DMS153 (cell line): Measurements from ENCODE around the gene EIF3K.

Experiments used
- DNase-seq: peaks from one replicate; lab custom pipeline; 2025; lab: John Stamatoyannopoulos, UW

The EIF3K gene

GRCh38 chr19:38665950-38666662 lies 47.1 kb downstream of the EIF3K start:
- DNase-seq: no peak

GRCh38 chr19:38666663-38667511 lies 47.9 kb downstream of the EIF3K start:
- DNase-seq: no peak

- no peak for DNase-seq
Measured at GRCh38 chr19:38667661-38668171, 48.7 kb downstream of the EIF3K start.

- no peak for DNase-seq
Measured at GRCh38 chr19:38669552-38669951, 50.6 kb downstream of the EIF3K start.

- no peak for DNase-seq
Measured at GRCh38 chr19:38670921-38671398, 52.0 kb downstream of the EIF3K start.

GRCh38 chr19:38671654-38672053 lies 52.7 kb downstream of the EIF3K start:
- no peak for DNase-seq

- DNase-seq: no peak
Measured at GRCh38 chr19:38673030-38673429, 54.0 kb downstream of the EIF3K start.

- no peak for DNase-seq
Measured at GRCh38 chr19:38674388-38675171, 55.6 kb downstream of the EIF3K start.

- DNase-seq: no peak
Measured at GRCh38 chr19:38675611-38676010, 56.6 kb downstream of the EIF3K start.

- DNase-seq: no peak
Measured at GRCh38 chr19:38676023-38676877, 57.3 kb downstream of the EIF3K start.

- DNase-seq: no peak
Measured at GRCh38 chr19:38676878-38677646, 58.1 kb downstream of the EIF3K start.

- no peak for DNase-seq
Measured at GRCh38 chr19:38678217-38678890, 59.4 kb downstream of the EIF3K start.

- no peak for DNase-seq
Measured at GRCh38 chr19:38678891-38679494, 60.0 kb downstream of the EIF3K start.

GRCh38 chr19:38679839-38680238 lies 60.9 kb downstream of the EIF3K start:
- no peak for DNase-seq

- no peak for DNase-seq
Measured at GRCh38 chr19:38682195-38682867, 63.3 kb downstream of the EIF3K start.

- DNase-seq: no peak
Measured at GRCh38 chr19:38682872-38683392, 63.9 kb downstream of the EIF3K start.

- no peak for DNase-seq
Measured at GRCh38 chr19:38683393-38684077, 64.5 kb downstream of the EIF3K start.
